Measurements from ENCODE around the gene CYP27B1.

The CYP27B1 gene

GRCh38 chr12:57712701-57713100, 54.2 kb downstream of the CYP27B1 start:
- Histone ChIP-seq H3K4me2 (ENCODE audit: low read length) (no peak overlapping the region), H3K4me1 (no peaks in the 10 kb centered on the region), H3K27me3 (ENCODE audit: control insufficient read depth, insufficient read depth, low read length) (no peaks in the 10 kb centered on the region), H3K9ac (no peak overlapping the region), H3K27ac (no peak overlapping the region), H3K36me3 (ENCODE audit: control insufficient read depth, insufficient read depth, low read length) (no peaks in the 10 kb centered on the region), H3K9me3 (ENCODE audit: control insufficient read depth, low read length) (no peaks in the 10 kb centered on the region), H3K79me2 (peaks cover 6% of the 10 kb centered on the region), H2AFZ (no peak overlapping the region), H3K4me3 (ENCODE audit: low read depth, low read length) (no peak overlapping the region)
- TF ChIP-seq CTCF (IDR thresholded peaks at IDR 0.05), result no peak
